ENCODE results near the gene SLC5A8.
"Not testable (repeated sequence)": the region's sequence is repeated elsewhere in the genome, so short reads cannot be mapped to it uniquely, and the experiment has no call there.

SLC5A8 gene

GRCh38 chr12:101173197-101173749 lies 36.8 kb downstream of the SLC5A8 start:
- no peaks in the 10 kb centered on the region for H3K36me3 ChIP-seq (ENCODE audit: control insufficient read depth in 5 of 5, insufficient read depth in 5 of 5, low read length in 5 of 5)
- no peak overlapping the region for H3K4me3 ChIP-seq (ENCODE audit: low read depth in 1 of 5, low read length in 5 of 5)
- no peaks in the 10 kb centered on the region for H3K9me3 ChIP-seq (ENCODE audit: control insufficient read depth in 5 of 5, low read length in 5 of 5)
- H3K27me3 ChIP-seq (ENCODE audit: control insufficient read depth in 5 of 5, insufficient read depth in 4 of 5, low read length in 5 of 5) = peaks cover 0 to 3% (median 0%) of the 10 kb centered on the region in 5 donors
- H3K9ac ChIP-seq (ENCODE audit: low read length in 5 of 5) = no peak overlapping the region
- no peak overlapping the region for H3K27ac ChIP-seq (ENCODE audit: low read depth, low read length)
- no peaks in the 10 kb centered on the region for H3K4me1 ChIP-seq (ENCODE audit: control insufficient read depth in 5 of 5, insufficient read depth in 5 of 5, low read length in 5 of 5)

GRCh38 chr12:101172316-101172715 lies 37.7 kb downstream of the SLC5A8 start:
- Histone ChIP-seq H3K4me3 (ENCODE audit: low read depth in 1 of 5, low read length in 5 of 5) (no peak overlapping the region), H3K9ac (ENCODE audit: low read length in 5 of 5) (no peak overlapping the region), H3K9me3 (ENCODE audit: control insufficient read depth in 5 of 5, low read length in 5 of 5) (no peaks in the 10 kb centered on the region), H3K4me1 (ENCODE audit: control insufficient read depth in 5 of 5, insufficient read depth in 5 of 5, low read length in 5 of 5) (no peaks in the 10 kb centered on the region), H3K36me3 (ENCODE audit: control insufficient read depth in 5 of 5, insufficient read depth in 5 of 5, low read length in 5 of 5) (no peaks in the 10 kb centered on the region), H3K27ac (ENCODE audit: low read depth, low read length) (no peak overlapping the region), H3K27me3 (ENCODE audit: control insufficient read depth in 5 of 5, insufficient read depth in 4 of 5, low read length in 5 of 5) (peaks cover 0 to 3% (median 0%) of the 10 kb centered on the region in 5 donors)

- no peaks in the 10 kb centered on the region for H3K27me3 ChIP-seq (ENCODE audit: control insufficient read depth in 5 of 5, insufficient read depth in 4 of 5, low read length in 5 of 5)
- no peak overlapping the region for H3K9ac ChIP-seq (ENCODE audit: low read length in 5 of 5)
- H3K27ac ChIP-seq (ENCODE audit: low read depth, low read length) = no peak overlapping the region
- no peaks in the 10 kb centered on the region for H3K9me3 ChIP-seq (ENCODE audit: control insufficient read depth in 5 of 5, low read length in 5 of 5)
- H3K4me1 ChIP-seq (ENCODE audit: control insufficient read depth in 5 of 5, insufficient read depth in 5 of 5, low read length in 5 of 5) = no peaks in the 10 kb centered on the region
- no peak overlapping the region for H3K4me3 ChIP-seq (ENCODE audit: low read depth in 1 of 5, low read length in 5 of 5)
- no peaks in the 10 kb centered on the region for H3K36me3 ChIP-seq (ENCODE audit: control insufficient read depth in 5 of 5, insufficient read depth in 5 of 5, low read length in 5 of 5)
These were observed 42.0 kb downstream of the SLC5A8 start for GRCh38 chr12:101168001-101168400.

- H3K36me3 ChIP-seq (ENCODE audit: control insufficient read depth in 5 of 5, insufficient read depth in 5 of 5, low read length in 5 of 5) = no peaks in the 10 kb centered on the region
- no peak overlapping the region for H3K4me3 ChIP-seq (ENCODE audit: low read depth in 1 of 5, low read length in 5 of 5)
- no peak overlapping the region for H3K27ac ChIP-seq (ENCODE audit: low read depth, low read length)
- no peaks in the 10 kb centered on the region for H3K9me3 ChIP-seq (ENCODE audit: control insufficient read depth in 5 of 5, low read length in 5 of 5)
- H3K27me3 ChIP-seq (ENCODE audit: control insufficient read depth in 5 of 5, insufficient read depth in 4 of 5, low read length in 5 of 5) = no peaks in the 10 kb centered on the region
- no peak overlapping the region for H3K9ac ChIP-seq (ENCODE audit: low read length in 5 of 5)
- no peaks in the 10 kb centered on the region for H3K4me1 ChIP-seq (ENCODE audit: control insufficient read depth in 5 of 5, insufficient read depth in 5 of 5, low read length in 5 of 5)
These were observed 43.2 kb downstream of the SLC5A8 start for GRCh38 chr12:101166866-101167265.

- Histone ChIP-seq H3K27ac (ENCODE audit: low read depth, low read length) (no peak overlapping the region), H3K4me1 (ENCODE audit: control insufficient read depth in 5 of 5, insufficient read depth in 5 of 5, low read length in 5 of 5) (no peaks in the 10 kb centered on the region), H3K9me3 (ENCODE audit: control insufficient read depth in 5 of 5, low read length in 5 of 5) (no peaks in the 10 kb centered on the region), H3K36me3 (ENCODE audit: control insufficient read depth in 5 of 5, insufficient read depth in 5 of 5, low read length in 5 of 5) (no peaks in the 10 kb centered on the region), H3K4me3 (ENCODE audit: low read depth in 1 of 5, low read length in 5 of 5) (no peak overlapping the region), H3K27me3 (ENCODE audit: control insufficient read depth in 5 of 5, insufficient read depth in 4 of 5, low read length in 5 of 5) (no peaks in the 10 kb centered on the region), H3K9ac (ENCODE audit: low read length in 5 of 5) (no peak overlapping the region)
These were observed 44.7 kb downstream of the SLC5A8 start for GRCh38 chr12:101165319-101165718.

- not testable (repeated sequence) for H3K27me3 ChIP-seq (ENCODE audit: control insufficient read depth in 5 of 5, insufficient read depth in 4 of 5, low read length in 5 of 5); H3K4me1 ChIP-seq (ENCODE audit: control insufficient read depth in 5 of 5, insufficient read depth in 5 of 5, low read length in 5 of 5); H3K4me3 ChIP-seq (ENCODE audit: low read depth in 1 of 5, low read length in 5 of 5); H3K9ac ChIP-seq (ENCODE audit: low read length in 5 of 5); H3K9me3 ChIP-seq (ENCODE audit: control insufficient read depth in 5 of 5, low read length in 5 of 5); H3K36me3 ChIP-seq (ENCODE audit: control insufficient read depth in 5 of 5, insufficient read depth in 5 of 5, low read length in 5 of 5); H3K27ac ChIP-seq (ENCODE audit: low read depth, low read length)
These were observed 64.1 kb downstream of the SLC5A8 start for GRCh38 chr12:101145777-101146431.

- Histone ChIP-seq H3K27me3 (ENCODE audit: control insufficient read depth in 5 of 5, insufficient read depth in 4 of 5, low read length in 5 of 5) (no peaks in the 10 kb centered on the region), H3K9ac (ENCODE audit: low read length in 5 of 5) (no peak overlapping the region), H3K4me3 (ENCODE audit: low read depth in 1 of 5, low read length in 5 of 5) (no peak overlapping the region), H3K9me3 (ENCODE audit: control insufficient read depth in 5 of 5, low read length in 5 of 5) (peaks cover 0 to 3% (median 0%) of the 10 kb centered on the region in 5 donors), H3K36me3 (ENCODE audit: control insufficient read depth in 5 of 5, insufficient read depth in 5 of 5, low read length in 5 of 5) (no peaks in the 10 kb centered on the region), H3K4me1 (ENCODE audit: control insufficient read depth in 5 of 5, insufficient read depth in 5 of 5, low read length in 5 of 5) (no peaks in the 10 kb centered on the region), H3K27ac (ENCODE audit: low read depth, low read length) (no peak overlapping the region)
These were observed 82.4 kb downstream of the SLC5A8 start for GRCh38 chr12:101127521-101128219.

- Histone ChIP-seq H3K4me1 (ENCODE audit: control insufficient read depth in 5 of 5, insufficient read depth in 5 of 5, low read length in 5 of 5) (no peaks in the 10 kb centered on the region), H3K27ac (ENCODE audit: low read depth, low read length) (no peak overlapping the region), H3K36me3 (ENCODE audit: control insufficient read depth in 5 of 5, insufficient read depth in 5 of 5, low read length in 5 of 5) (peaks cover 0 to 2% (median 0%) of the 10 kb centered on the region in 5 donors), H3K4me3 (ENCODE audit: low read depth in 1 of 5, low read length in 5 of 5) (no peak overlapping the region), H3K27me3 (ENCODE audit: control insufficient read depth in 5 of 5, insufficient read depth in 4 of 5, low read length in 5 of 5) (no peaks in the 10 kb centered on the region), H3K9ac (ENCODE audit: low read length in 5 of 5) (no peak overlapping the region), H3K9me3 (ENCODE audit: control insufficient read depth in 5 of 5, low read length in 5 of 5) (peaks cover 0 to 6% (median 0%) of the 10 kb centered on the region in 5 donors)
These were observed 92.2 kb downstream of the SLC5A8 start for GRCh38 chr12:101117842-101118241.

GRCh38 chr12:101116911-101117310 lies 93.1 kb downstream of the SLC5A8 start:
- H3K36me3 ChIP-seq (ENCODE audit: control insufficient read depth in 5 of 5, insufficient read depth in 5 of 5, low read length in 5 of 5) = peaks cover 0 to 2% (median 0%) of the 10 kb centered on the region in 5 donors
- H3K27ac ChIP-seq (ENCODE audit: low read depth, low read length) = no peak overlapping the region
- H3K9me3 ChIP-seq (ENCODE audit: control insufficient read depth in 5 of 5, low read length in 5 of 5) = peaks cover 0 to 6% (median 0%) of the 10 kb centered on the region in 5 donors
- H3K4me1 ChIP-seq (ENCODE audit: control insufficient read depth in 5 of 5, insufficient read depth in 5 of 5, low read length in 5 of 5) = no peaks in the 10 kb centered on the region
- H3K9ac ChIP-seq (ENCODE audit: low read length in 5 of 5) = no peak overlapping the region
- H3K27me3 ChIP-seq (ENCODE audit: control insufficient read depth in 5 of 5, insufficient read depth in 4 of 5, low read length in 5 of 5) = no peaks in the 10 kb centered on the region
- H3K4me3 ChIP-seq (ENCODE audit: low read depth in 1 of 5, low read length in 5 of 5) = no peak overlapping the region

GRCh38 chr12:101115326-101115725 lies 94.7 kb downstream of the SLC5A8 start:
- Histone ChIP-seq H3K4me3 (ENCODE audit: low read depth in 1 of 5, low read length in 5 of 5) (no peak overlapping the region), H3K27me3 (ENCODE audit: control insufficient read depth in 5 of 5, insufficient read depth in 4 of 5, low read length in 5 of 5) (no peaks in the 10 kb centered on the region), H3K9me3 (ENCODE audit: control insufficient read depth in 5 of 5, low read length in 5 of 5) (peaks cover 0 to under 1% (median 0%) of the 10 kb centered on the region in 5 donors), H3K9ac (ENCODE audit: low read length in 5 of 5) (no peak overlapping the region), H3K36me3 (ENCODE audit: control insufficient read depth in 5 of 5, insufficient read depth in 5 of 5, low read length in 5 of 5) (peaks cover 0 to 2% (median 0%) of the 10 kb centered on the region in 5 donors), H3K4me1 (ENCODE audit: control insufficient read depth in 5 of 5, insufficient read depth in 5 of 5, low read length in 5 of 5) (no peaks in the 10 kb centered on the region), H3K27ac (ENCODE audit: low read depth, low read length) (no peak overlapping the region)

Measured in subcutaneous abdominal adipose tissue (tissue), 5 donors.